Stimulated activated CD8-positive, alpha-beta memory T cell treated with anti-CD3 and anti-CD28 coated beads, Interleukin-4, amount 100 ng/mL, for 4 hours (primary cell): Measurements from ENCODE around the gene SAMSN1.
"Not testable (repeated sequence)": the region's sequence is repeated elsewhere in the genome, so short reads cannot be mapped to it uniquely, and the experiment has no call there.

Source experiments
- DNase-seq, 2 donors: peaks; one replicate each; pipeline ENCODE4 v3.0.0-alpha.2; 2020; ENCODE audit warnings: low read depth in 2 of 2, low spot score in 1 of 2

Gene SAMSN1

GRCh38 chr21:14531757-14532316 is 14.3 kb downstream of the SAMSN1 start:
- DNase-seq, result no peak

- DNase-seq, result no peak
These were observed 15.5 kb downstream of the SAMSN1 start for GRCh38 chr21:14530592-14530991.

- no peak for DNase-seq
These were observed 17.3 kb downstream of the SAMSN1 start for GRCh38 chr21:14528815-14529214.

- no peak for DNase-seq
These were observed 18.1 kb downstream of the SAMSN1 start for GRCh38 chr21:14527696-14528652.

- DNase-seq, result no peak
These were observed 19.0 kb downstream of the SAMSN1 start for GRCh38 chr21:14526836-14527695.

GRCh38 chr21:14526199-14526598 is 19.9 kb downstream of the SAMSN1 start:
- no peak for DNase-seq

GRCh38 chr21:14523234-14523633 is 22.9 kb downstream of the SAMSN1 start:
- peak in 1 of 2 donors; percentile 20 for DNase-seq

- no peak for DNase-seq
These were observed 23.4 kb downstream of the SAMSN1 start for GRCh38 chr21:14522736-14523135.

- no peak for DNase-seq
These were observed 25.6 kb downstream of the SAMSN1 start for GRCh38 chr21:14520535-14520934.

GRCh38 chr21:14519000-14519399 is 27.1 kb downstream of the SAMSN1 start:
- DNase-seq, result no peak

GRCh38 chr21:14513804-14514203 is 32.3 kb downstream of the SAMSN1 start:
- no peak for DNase-seq

GRCh38 chr21:14506859-14507457 is 39.2 kb downstream of the SAMSN1 start:
- not testable (repeated sequence) for DNase-seq

- DNase-seq, result no peak
These were observed 45.2 kb downstream of the SAMSN1 start for GRCh38 chr21:14500873-14501272.

GRCh38 chr21:14499316-14499715 is 46.8 kb downstream of the SAMSN1 start:
- DNase-seq, result no peak

GRCh38 chr21:14497825-14498224 is 48.3 kb downstream of the SAMSN1 start:
- no peak for DNase-seq

GRCh38 chr21:14495075-14495474 is 51.0 kb downstream of the SAMSN1 start:
- DNase-seq, result no peak

GRCh38 chr21:14494181-14494580 is 51.9 kb downstream of the SAMSN1 start:
- not testable (repeated sequence) for DNase-seq

- DNase-seq, result no peak
These were observed 52.4 kb downstream of the SAMSN1 start for GRCh38 chr21:14493731-14494130.

- no peak for DNase-seq
These were observed 53.2 kb downstream of the SAMSN1 start for GRCh38 chr21:14492931-14493330.

GRCh38 chr21:14491269-14491681 is 54.8 kb downstream of the SAMSN1 start:
- DNase-seq, result no peak

- DNase-seq, result no peak
These were observed 57.4 kb downstream of the SAMSN1 start for GRCh38 chr21:14488672-14489204.
